HG03439 (cell line): Measurements from ENCODE around the gene CTXN3.
"Not testable (repeated sequence)": the region's sequence is repeated elsewhere in the genome, so short reads cannot be mapped to it uniquely, and the experiment has no call there.

Experiments used
- ATAC-seq: cut with Tn5 transposase; IDR thresholded peaks from one replicate; pipeline ENCODE4 v1.9.1; 2021; ENCODE audit warnings: mild to moderate bottlenecking, moderate library complexity; ENCODE audit not compliant: unreplicated experiment

CTXN3 gene

DNA sequence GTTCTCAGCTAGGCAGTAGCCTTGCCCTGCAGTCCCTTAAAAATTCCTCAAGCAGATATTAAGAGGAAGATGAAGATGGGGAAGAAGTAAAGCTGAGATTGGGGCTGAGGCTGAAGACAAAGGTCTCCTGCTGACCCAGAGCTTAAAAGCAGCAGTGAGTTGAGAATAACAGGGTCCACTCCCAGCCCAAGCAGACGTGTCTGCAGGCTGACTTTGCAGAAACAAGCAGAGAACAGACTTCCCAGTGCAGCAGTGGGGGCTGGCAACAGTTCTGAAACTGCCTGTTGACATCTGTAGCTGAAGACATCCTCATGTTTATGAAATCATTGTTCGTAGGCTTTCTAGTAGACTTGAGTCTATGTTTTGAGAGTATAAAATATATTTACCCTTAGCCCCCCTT lies 1.1 kb downstream of the CTXN3 start:
- no peak for ATAC-seq

DNA sequence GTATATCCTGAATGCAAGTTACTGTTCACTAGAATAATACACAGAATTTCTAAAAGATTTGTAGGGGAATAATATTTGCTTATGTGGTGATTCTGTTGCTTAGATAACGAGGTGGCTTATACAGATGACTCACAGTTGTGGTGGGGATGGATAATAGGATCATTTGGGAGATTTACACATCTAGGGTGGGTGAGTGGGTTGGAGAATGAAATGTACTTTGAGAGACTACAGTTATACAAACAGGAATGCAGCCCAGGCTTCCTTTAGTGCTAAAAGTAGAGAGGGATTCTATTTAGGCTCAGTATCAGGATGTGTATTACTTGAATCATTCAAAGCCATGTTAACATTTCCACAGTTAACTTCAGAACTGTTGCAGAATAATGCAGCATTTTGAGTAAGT lies 1.8 kb downstream of the CTXN3 start:
- no peak for ATAC-seq

DNA sequence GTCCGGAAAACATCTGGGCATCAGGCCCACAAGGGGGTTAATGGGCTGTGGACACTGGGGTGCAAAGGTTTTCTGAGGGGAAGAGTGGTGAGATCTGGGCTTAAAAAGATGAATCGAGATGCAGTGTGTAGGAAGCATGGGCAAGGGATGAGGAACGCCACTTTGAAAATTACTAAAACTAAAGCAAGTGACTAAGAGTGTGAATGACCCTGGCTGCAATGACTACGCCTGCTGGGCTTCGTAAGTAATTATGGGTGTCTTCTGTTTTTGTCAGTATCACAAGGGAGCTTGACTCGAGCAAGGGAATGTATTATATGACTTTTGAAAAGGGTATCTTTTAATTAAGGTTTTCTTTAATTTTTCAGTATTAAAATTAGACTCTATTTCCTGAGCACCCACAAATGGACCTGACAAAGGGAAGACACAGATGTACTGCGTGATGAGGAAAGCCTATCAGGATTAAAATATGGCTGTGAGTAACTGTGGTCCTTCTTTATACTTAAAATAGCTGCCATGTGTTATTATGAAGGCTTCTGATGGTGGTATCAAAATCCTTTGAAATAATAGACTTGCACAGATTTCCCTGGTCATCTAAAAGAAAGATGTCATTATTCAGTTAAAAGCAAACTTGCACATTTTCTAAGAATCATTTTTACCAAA lies 4.2 kb downstream of the CTXN3 start:
- ATAC-seq = peak; percentile 61

DNA sequence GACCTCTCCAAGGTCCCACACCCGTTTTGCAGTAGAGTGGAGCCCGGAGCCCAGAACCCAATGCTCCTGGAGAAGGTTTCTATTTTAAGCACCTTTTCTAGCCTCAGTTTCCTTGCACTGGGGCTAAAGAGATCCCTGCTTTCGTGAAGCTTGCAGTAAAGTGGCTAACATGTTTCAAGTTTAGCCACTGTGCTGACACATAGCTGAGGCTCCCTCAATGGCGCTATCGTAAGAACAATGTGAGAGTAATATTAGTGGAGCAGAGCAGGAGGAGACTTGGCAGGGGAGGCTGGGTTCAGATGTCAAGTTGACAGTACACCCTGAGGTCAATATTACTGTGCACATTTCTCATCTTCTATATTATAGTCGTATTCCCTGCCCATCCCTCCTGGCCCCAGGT lies 7.9 kb downstream of the CTXN3 start:
- ATAC-seq = no peak

DNA sequence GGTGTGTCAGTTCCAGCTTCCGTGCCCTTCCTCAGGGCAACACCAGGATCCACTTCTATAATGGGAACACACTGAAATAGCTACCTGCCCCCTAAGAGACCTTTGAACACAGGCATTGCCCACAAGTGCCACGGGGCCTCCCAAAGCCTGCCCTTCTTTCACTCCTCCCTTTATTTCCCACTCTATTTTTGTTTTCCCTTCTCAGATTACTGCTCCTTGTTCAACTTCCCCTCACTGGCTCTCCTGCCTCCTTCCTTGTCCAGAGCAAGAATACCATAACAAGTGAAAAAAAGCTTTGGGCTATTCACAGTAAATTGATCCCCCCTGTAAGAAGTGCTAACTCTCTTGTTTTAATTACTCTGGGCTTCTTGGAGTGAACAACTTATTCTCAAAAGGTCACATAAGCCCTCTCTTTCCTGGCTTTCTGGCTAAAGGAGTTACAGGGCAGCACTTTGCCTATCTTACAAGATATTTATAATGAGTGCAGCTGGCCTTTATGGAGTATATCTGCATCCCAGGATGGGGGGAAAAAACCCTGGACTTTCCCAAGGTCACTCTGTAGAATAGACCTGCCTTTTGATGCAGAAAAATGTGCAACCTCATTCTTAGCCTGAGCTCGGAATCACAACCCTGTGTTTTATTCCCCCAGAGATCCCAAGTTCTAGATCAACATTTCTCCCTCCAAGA lies 11.3 kb downstream of the CTXN3 start:
- ATAC-seq = no peak

DNA sequence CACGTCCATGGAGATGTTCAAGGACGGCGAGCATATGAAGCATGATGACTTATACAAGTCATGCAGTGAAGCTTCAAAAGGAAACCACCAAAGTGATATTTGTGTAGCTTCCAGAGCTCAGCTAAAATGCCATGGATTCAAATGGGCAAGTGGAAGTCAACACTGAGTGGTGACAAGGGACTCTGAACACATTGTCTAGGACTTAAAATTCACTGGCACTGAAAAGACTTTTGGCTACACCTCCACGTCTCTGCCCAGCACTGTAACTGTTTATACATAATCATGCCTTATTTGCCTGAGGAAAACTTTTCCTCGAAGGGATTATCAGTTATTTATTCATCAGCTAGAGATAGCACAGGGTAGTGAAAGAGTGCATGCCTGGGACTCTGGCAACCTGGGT lies 15.2 kb downstream of the CTXN3 start:
- no peak for ATAC-seq

DNA sequence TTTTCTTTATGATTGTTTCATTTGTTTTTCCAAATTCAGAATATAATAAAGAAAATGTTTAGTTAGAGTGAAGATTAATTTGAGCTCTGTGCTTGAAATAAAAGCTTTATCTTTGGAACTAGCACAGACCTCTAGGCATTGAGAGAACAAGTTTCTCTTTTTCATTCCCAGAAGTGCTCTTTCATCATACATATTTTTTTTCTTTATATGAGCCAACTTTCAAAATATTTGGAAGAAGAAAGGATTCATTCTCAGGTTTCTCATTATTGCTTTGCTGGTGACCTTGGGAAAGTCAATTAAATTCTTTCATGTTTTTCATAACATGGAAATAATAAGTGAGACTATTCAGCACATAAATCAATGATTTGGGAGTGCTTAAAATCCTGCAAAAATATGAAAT lies 16.8 kb downstream of the CTXN3 start:
- ATAC-seq = no peak

DNA sequence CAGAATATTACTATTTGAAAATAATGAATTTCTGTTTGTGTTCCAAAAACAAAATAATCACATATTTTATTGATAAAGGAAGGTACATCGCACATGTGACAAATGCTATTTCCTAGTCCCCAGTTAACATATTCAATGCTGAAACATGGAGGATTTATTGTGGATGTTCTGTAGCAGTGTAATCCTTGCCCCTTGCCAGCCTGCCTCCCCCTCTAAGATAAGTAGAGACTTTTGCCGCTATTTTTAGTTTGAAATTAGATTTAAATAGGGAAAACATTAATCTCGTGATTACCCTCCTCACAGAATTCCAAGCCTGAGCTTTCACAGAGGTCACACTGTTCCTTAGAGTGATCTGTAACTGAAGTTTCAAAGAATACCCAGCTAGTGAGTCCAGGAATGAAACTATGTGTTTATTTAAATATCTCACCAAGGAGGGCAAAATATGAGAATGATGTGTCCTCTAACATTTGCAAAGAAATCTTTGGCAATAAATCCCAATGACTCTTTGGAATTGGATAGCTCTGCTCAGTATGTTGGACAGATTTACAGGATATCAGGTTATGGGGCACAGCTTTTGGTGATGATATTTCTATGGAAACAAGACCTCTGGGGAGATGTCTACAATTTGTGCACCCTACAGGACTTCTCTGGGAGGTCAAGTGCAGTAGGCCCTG lies 17.3 kb downstream of the CTXN3 start:
- ATAC-seq = no peak

DNA sequence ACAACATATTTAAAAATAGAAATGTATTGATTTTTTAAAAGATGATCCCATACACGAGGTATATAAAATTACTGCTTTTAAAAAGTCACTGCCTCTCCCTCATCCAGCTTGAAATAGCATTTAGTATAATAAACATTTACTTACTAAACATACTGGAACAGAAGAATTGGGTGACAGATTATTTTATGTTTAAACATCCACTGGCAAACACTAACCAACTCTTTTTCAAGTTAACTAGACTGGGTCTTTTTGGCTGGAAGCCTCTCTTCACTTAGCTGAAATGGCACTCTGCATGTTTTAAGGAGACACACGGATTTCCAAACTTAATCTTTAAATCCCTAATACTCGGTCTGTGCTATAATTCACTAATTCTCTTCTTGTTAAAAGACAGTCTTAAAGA lies 19.0 kb downstream of the CTXN3 start:
- ATAC-seq = no peak

DNA sequence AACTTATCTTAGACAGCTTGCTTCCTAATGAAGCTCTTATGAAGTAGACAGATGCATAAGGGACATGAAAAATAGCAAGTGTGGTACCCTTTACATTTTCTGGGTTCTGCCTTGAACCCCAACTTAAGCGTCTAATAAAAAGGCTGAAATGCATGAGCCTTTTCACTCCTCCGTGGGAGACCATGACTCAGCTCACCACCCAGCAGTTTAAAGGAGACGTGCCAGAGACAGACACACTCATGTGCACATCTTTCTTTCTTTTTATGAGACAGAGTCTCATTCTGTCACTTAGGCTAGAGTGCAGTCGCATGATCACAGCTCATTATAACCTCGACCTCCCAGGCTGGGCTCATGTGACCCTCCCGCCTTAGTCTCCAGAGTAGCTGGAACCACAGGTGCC lies 22.3 kb downstream of the CTXN3 start:
- ATAC-seq = no peak

DNA sequence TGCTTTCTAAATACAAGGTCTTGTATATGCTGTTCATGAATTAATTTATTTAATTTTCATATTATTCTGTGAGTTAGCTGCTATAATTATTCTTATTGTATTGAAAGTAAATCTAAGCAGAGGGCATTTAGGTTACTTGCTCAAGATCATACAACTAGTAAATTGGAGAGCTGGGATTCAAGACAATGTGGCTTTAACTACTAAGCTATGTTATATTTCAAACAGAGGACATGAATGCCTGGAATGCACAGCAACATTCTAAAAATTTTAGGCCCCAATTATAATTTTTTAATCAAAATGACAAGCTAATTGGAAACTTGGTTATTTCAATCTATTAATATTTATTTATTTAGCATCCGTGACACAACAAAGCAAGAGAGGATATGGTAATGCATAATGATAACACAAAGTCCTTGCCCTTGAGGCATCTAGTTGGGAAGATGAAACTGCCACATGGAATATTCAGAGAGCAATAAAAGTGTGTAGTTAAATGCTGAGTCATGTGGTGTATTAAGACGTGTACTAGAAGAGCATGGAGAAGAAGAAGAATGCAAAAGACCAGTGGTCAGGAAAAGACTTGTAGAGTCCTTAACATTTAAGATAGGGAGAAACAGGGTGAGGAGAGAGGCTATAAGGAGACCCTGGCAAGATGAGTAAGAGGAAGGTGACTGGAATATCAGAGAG lies 24.4 kb downstream of the CTXN3 start:
- no peak for ATAC-seq

DNA sequence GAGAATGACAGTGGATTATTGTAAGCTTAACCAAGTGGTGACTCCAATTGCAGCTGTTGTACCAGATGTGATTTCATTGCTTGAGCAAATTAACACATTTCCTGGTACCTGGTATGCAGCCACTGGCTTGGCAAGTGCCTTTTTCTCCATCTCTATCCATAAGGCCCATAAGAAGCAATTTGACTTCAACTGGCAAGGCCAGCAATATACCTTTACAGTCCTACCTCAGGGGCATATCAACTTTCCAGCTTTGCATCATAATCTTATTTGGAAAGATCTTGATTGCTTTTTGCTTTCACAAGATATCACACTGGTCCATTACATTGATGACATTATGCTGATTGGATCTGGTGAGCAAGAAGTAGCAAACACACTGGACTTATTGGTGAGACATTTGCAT lies 28.1 kb downstream of the CTXN3 start:
- ATAC-seq = not testable (repeated sequence)

DNA sequence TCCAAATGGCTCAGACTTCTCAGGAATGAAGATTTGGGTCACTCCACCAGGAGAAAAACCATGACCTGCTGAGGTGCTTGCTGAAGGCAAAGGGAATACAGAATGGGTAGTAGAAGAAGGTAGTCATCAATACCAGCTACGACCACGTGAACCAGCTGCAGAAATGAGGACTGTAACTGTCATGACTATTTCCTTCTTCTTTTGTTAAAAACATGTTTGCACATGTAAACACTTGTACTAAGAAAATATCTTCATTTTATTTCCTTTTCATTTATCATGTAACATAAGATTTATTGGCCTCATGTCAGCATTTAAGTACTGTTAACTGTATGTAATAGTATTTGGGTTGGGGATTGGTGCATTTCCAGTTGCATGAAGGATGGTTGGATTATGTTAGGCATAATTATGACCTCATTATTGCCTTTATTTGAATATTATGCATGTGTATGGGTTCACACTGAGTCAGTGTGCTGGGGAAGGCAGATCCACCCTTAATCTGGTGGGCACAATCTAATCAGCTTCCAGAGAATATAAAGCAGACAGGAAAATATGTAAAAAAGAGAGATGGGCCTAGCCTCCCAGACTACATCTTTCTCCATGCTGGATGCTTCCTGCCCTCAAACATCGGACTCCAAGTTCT lies 30.9 kb downstream of the CTXN3 start:
- ATAC-seq = not testable (repeated sequence)

DNA sequence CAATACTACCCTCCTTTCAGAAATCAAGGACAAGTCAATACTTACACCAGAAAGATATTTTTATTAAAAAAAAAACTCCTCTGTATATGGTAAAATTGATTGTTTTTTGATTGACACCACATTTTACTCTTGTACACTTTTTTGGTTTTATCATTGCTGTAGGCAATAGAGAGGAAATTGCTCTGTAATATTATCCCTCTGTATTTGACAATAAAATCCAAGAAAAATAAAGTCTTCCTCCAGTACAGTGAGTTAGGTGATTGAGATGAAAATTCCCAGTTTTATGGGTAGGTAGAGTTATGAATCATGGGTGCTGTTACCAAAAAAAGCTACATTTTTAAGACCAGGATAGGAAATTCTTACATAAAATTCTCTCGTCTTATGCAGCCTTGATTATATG lies 31.7 kb downstream of the CTXN3 start:
- no peak for ATAC-seq

DNA sequence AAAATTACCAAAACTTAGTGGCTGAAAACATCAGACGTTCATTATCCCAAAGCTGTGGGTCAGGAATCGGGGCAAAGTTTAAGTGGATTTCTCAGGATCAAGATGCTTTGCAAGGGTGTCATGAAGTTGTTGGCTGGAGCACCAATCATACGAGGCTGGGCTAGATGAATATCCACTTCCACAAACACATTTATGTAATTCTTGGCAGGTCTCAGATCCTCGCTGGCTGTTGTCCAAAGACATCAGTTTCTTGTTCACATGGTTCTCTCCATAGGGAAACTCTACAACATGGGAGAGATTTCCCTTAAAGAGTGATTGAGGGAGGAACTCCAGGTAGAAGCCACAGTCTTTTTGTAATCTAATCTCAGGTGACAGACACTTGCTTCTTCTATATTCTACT lies 34.1 kb downstream of the CTXN3 start:
- ATAC-seq = no peak

DNA sequence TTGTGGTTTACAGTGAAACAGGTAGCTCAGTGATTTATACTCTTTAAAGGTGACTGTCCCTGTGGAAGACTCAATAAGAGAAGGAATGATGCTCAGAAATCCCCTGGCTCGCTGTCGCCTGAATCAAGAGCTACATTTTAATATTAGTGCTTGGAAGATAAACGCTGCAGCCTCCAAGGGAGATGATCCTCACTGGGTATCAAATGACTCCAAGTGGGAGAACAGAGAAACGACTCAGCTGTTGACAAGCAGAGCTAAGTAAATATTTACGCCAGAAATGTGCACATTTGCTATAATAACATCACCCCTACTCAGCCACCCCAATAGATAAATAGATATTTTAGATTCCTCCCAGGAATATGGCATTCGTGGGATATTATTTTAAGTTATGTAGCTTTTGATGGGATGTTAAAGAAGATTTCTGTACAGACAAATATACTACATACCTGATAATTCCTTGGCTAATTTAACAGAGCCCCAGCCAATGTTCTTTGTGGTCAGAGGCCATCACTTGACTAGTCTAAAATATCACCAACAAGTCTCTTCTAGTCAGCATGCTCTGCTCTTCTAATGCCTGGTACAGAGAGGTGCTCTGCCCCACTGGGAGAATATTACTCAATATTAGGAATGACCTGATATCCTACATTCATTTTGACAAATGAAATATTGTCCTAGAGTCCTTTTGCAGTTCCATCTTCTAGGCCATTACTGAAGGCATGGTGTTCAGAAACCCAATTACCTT lies 36.0 kb downstream of the CTXN3 start:
- ATAC-seq = no peak

DNA sequence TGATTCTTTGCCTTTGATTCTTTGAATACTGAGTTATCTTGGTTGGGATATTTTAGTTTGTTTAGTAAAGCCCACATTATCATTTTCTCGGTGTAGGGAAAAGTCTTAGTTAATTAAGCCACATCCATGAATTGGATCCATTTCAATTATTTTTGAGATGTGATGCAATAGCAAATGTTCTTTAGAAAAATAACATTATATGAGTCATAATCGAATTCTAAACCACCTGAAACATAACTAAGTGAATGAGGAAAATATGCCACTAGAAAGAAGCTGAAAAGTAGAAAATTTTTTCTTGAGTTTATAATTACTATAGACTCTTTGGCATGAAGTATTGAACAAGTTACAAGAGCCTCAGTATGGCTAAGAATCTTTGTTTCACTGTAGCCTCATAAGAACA lies 36.8 kb downstream of the CTXN3 start:
- no peak for ATAC-seq

DNA sequence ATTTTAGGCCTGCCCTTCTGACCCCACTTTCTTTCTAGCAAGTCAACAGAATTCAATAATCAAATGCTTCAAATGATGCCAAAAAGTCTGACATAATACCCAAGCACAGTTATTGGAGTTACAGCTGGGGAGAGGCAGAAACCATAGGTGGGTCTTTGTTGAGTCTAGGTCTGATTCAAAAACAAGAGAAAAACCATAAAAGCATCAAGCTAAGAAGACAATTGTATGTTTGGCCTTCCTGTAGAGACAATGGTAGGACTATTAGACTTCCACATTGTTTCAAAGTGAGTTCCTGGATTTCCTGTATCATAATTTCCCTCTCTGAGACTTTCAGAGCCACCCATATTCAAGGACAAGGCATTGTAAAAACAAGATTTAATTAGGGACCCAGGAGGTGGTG lies 37.5 kb downstream of the CTXN3 start:
- ATAC-seq = no peak

DNA sequence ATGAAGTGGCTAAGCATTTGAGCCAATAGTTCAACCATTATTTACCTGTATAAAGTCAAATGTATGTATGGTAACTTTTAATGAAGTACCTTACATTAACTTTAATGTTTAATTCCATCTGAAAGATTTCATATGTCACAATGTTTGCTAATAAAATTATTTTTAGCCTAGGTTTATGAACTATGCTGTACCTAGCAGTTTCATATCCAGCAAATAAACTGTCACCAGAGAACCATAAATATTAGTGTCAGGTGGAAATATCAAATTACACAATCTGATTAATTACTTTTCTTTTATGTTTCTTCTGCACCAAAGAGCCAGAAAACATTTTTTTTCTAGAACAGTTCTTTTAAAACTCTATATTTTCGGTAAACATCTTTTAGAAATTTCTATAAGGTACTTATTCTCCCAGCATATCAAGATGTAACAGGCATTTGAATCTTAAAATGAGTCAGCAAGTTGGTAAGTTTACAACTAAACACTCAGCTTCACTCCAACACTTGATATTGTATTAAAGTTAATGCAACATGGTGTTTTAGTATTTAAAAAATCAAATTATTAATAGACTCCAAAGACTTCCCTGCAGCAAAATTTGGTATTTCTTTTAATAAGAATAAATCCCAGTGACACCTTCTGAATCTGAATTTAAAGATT lies 45.8 kb downstream of the CTXN3 start:
- no peak for ATAC-seq

DNA sequence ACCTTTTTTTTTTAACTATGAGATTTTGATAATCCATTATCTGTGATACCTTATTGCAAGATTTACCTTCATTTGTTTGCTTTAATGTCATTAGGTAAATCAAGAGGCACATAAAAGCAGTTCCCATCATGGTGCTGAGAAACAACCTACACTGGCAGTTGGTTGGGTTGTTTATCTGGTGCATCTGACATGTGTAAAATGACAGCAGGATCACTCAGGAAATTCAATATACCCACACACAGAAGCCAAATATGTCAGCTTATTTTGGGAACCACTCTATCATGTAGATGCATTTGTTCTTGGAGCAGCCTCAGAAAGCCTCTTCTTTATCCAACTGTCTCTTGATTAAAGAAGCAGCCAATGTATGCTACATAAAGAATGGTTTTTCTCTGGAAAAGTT lies 46.5 kb downstream of the CTXN3 start:
- no peak for ATAC-seq
